ENCODE measurements around the gene PRKCZ.

Gene PRKCZ

DNA sequence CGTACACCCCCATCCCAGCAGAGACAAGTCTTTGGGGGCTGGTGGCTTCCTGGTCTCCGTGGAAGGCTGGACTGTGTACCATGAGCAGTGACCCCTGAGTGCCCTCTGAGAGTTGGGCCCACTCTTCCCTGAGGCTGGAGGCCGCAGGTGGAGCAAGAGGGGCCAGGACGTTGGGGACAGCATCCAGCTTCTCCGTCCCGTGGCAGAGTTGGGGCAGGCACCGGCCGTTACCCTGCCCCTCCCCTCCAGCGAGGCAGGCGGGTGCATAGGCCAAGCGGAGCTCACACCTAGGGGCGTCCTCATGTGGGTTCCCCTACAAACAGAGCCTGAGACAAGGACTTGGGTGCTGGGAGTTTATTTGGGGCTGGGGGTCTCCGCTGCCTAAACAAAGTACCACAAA is 17.0 kb upstream of the PRKCZ start:
- Histone ChIP-seq H3K4me3 (ENCODE audit: severe bottlenecking) (no peak overlapping the region), H3K27ac (ENCODE audit: poor library complexity, severe bottlenecking) (no peak overlapping the region), H3K9me3 (ENCODE audit: severe bottlenecking) (no peaks in the 10 kb centered on the region), H3K36me3 (ENCODE audit: low read depth) (no peaks in the 10 kb centered on the region), H3K4me1 (ENCODE audit: insufficient read depth, poor library complexity, severe bottlenecking) (no peaks in the 10 kb centered on the region), H3K27me3 (ENCODE audit: insufficient read depth, poor library complexity, severe bottlenecking) (no peaks in the 10 kb centered on the region)
- ATAC-seq (ENCODE audit: low read depth): no peak
- TF ChIP-seq CTCF (IDR thresholded peaks at IDR 0.05; ENCODE audit: poor library complexity, severe bottlenecking): no peak
- DNase-seq (ENCODE audit: low spot score): no peak

DNA sequence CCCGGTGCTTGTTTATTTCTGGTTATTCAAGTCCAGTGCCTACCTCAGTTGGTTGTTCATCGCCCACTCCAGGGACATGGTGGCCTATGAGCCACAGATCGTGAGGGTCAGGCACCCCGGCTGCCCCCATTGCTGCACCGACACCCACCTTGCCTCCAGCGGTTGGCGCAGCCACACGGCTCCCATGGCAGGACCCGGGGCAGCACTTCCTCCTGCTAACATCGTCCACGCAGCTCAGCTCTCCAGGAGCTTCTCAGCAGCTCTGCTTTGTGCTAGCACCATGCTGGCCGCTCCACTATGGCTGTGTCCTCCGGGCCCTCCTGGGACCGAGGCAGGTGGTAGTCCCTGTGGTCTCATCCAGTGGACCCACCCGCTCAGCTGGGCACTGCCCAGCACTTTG is 13.9 kb upstream of the PRKCZ start:
- Histone ChIP-seq H3K4me1 (ENCODE audit: insufficient read depth, poor library complexity, severe bottlenecking) (no peaks in the 10 kb centered on the region), H3K27me3 (ENCODE audit: insufficient read depth, poor library complexity, severe bottlenecking) (no peaks in the 10 kb centered on the region), H3K9me3 (ENCODE audit: severe bottlenecking) (no peaks in the 10 kb centered on the region), H3K27ac (ENCODE audit: poor library complexity, severe bottlenecking) (no peak overlapping the region), H3K4me3 (ENCODE audit: severe bottlenecking) (no peak overlapping the region), H3K36me3 (ENCODE audit: low read depth) (no peaks in the 10 kb centered on the region)
- no peak for DNase-seq (ENCODE audit: low spot score)
- no peak for ATAC-seq (ENCODE audit: low read depth)
- TF ChIP-seq CTCF (IDR thresholded peaks at IDR 0.05; ENCODE audit: poor library complexity, severe bottlenecking): no peak

DNA sequence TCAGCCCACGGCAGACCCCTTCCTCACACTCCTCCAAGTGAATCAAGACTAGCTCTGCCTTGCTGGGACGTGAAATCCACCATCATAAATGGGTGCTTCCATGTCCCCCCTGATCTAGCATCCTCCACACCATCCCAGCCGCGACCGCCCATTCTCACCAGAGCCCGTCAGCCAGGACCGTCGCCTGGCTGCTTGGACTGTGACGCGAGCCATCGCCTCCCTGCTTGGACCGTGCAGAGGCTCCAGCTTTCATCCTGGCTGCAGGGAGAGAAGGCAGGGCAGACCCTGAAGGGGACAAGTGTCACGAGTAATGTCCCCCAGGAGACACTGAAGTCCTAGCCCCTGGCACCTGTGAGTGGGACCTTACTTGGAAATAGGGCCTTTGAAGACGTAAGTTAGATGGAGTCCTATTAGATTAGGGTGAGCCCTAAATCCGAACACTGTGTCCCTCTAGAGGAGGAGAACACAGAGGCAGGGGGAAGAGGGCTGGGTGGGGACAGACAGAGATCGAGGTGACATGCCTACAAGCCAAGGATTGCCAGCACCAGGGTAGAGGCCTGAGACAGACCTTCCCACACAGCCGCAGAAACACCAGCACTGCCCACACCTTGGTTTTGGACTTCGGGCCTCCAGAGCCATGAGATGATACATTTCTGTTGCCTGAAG is 12.8 kb upstream of the PRKCZ start:
- Histone ChIP-seq H3K4me1 (ENCODE audit: insufficient read depth, poor library complexity, severe bottlenecking) (no peaks in the 10 kb centered on the region), H3K27ac (ENCODE audit: poor library complexity, severe bottlenecking) (no peak overlapping the region), H3K27me3 (ENCODE audit: insufficient read depth, poor library complexity, severe bottlenecking) (no peaks in the 10 kb centered on the region), H3K36me3 (ENCODE audit: low read depth) (no peaks in the 10 kb centered on the region), H3K4me3 (ENCODE audit: severe bottlenecking) (no peak overlapping the region), H3K9me3 (ENCODE audit: severe bottlenecking) (no peaks in the 10 kb centered on the region)
- DNase-seq (ENCODE audit: low spot score) (no peak), ATAC-seq (ENCODE audit: low read depth) (no peak)
- no peak for TF ChIP-seq CTCF (IDR thresholded peaks at IDR 0.05; ENCODE audit: poor library complexity, severe bottlenecking)

GRCh38 chr1:2038229-2038628 is 12.0 kb upstream of the PRKCZ start:
- Histone ChIP-seq H3K9me3 (ENCODE audit: severe bottlenecking) (no peaks in the 10 kb centered on the region), H3K4me3 (ENCODE audit: severe bottlenecking) (no peak overlapping the region), H3K27me3 (ENCODE audit: insufficient read depth, poor library complexity, severe bottlenecking) (no peaks in the 10 kb centered on the region), H3K27ac (ENCODE audit: poor library complexity, severe bottlenecking) (no peak overlapping the region), H3K36me3 (ENCODE audit: low read depth) (no peaks in the 10 kb centered on the region), H3K4me1 (ENCODE audit: insufficient read depth, poor library complexity, severe bottlenecking) (no peaks in the 10 kb centered on the region)
- DNase-seq (ENCODE audit: low spot score): no peak
- ATAC-seq (ENCODE audit: low read depth): no peak
- TF ChIP-seq CTCF (IDR thresholded peaks at IDR 0.05; ENCODE audit: poor library complexity, severe bottlenecking): no peak

- Histone ChIP-seq H3K4me1 (ENCODE audit: insufficient read depth, poor library complexity, severe bottlenecking) (no peaks in the 10 kb centered on the region), H3K36me3 (ENCODE audit: low read depth) (no peaks in the 10 kb centered on the region), H3K4me3 (ENCODE audit: severe bottlenecking) (no peak overlapping the region), H3K9me3 (ENCODE audit: severe bottlenecking) (no peaks in the 10 kb centered on the region), H3K27me3 (ENCODE audit: insufficient read depth, poor library complexity, severe bottlenecking) (no peaks in the 10 kb centered on the region), H3K27ac (ENCODE audit: poor library complexity, severe bottlenecking) (no peak overlapping the region)
- ATAC-seq (ENCODE audit: low read depth) (no peak), DNase-seq (ENCODE audit: low spot score) (no peak)
- TF ChIP-seq CTCF (IDR thresholded peaks at IDR 0.05; ENCODE audit: poor library complexity, severe bottlenecking): no peak
Observed at GRCh38 chr1:2039251-2039650, 11.0 kb upstream of the PRKCZ start.
